Measurements from ENCODE around the gene SLC22A23.
A peak's percentile ranks its signal among the peaks of the same experiment; 100 is the strongest.

SLC22A23 gene

DNA sequence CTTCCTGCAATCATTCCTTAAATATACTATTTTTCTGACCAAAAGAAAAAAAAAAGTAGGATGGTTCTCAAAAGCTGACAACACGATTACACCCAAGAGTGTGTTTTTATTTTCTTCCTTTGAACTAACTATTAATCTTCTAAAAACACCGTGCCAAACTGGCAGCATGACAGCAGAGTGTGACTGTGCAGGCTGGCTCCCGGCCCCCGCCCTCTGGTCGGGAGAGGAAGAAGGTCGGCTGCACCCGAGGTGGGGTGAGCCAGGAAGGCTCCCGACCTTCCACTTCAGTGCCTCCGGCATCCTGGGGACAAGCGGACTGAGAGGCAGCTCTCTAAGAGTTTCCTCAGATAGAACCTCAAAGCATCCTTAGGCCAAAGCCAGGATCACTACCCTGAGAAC, 29.2 kb downstream of the SLC22A23 start:
- no peak overlapping the region for H3K27ac ChIP-seq
- H3K9me3 ChIP-seq = no peaks in the 10 kb centered on the region
- DNase-seq = peak in 1 of 2 donors; percentile 55
- TF ChIP-seq, protein P1, sequence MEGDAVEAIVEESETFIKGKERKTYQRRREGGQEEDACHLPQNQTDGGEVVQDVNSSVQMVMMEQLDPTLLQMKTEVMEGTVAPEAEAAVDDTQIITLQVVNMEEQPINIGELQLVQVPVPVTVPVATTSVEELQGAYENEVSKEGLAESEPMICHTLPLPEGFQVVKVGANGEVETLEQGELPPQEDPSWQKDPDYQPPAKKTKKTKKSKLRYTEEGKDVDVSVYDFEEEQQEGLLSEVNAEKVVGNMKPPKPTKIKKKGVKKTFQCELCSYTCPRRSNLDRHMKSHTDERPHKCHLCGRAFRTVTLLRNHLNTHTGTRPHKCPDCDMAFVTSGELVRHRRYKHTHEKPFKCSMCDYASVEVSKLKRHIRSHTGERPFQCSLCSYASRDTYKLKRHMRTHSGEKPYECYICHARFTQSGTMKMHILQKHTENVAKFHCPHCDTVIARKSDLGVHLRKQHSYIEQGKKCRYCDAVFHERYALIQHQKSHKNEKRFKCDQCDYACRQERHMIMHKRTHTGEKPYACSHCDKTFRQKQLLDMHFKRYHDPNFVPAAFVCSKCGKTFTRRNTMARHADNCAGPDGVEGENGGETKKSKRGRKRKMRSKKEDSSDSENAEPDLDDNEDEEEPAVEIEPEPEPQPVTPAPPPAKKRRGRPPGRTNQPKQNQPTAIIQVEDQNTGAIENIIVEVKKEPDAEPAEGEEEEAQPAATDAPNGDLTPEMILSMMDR (IDR thresholded peaks at IDR 0.05) = no peak
- H3K36me3 ChIP-seq = no peaks in the 10 kb centered on the region
- peaks cover 0 to 8% (median 0%) of the 10 kb centered on the region in 4 donors for H3K4me1 ChIP-seq
- intact Hi-C loops (cut with DNase I; ENCODE audit: low total_unique reads) = no loop called here
- H3K4me3 ChIP-seq = no peak overlapping the region
- H3K27me3 ChIP-seq = peaks cover 0 to 9% of the 10 kb centered on the region in 2 donors

DNA sequence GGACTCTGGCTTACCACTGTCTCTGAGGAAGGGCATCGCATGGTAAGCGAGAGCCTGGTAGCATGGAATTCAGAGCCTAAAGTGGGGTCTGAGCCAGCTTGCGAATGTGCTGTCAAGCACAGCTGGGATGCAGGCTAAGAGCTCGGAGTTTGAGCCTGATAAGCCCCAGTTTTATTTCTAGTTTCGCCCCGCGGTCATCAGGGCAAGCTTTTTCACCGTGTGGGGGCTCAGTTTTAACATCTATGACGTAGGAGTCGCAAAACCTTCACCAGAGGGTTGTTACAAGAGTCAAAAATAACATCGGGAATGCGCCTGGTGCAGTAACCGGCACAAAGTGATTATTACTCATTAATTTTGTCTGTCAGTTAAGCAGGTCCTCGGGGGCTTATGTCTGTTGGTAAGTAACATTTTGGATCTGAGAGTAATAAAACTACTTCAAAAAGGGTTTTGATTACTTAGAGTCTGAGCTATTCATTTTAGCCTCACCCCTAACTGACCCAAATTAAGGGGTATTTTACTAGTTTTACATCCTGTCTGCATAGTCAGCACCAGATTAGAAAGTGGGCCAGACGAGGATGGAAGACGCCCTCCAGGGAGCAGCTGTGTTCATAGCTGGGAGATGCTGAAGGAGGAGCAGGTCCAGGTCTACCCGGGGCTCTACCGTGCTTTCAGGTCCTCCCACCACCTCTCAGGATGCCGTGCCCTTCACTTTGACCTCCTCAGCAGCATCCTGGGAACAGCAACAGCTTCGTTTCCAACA, 29.7 kb downstream of the SLC22A23 start:
- intact Hi-C loops (cut with DNase I; ENCODE audit: low total_unique reads) = no loop called here
- Histone ChIP-seq H3K4me1 (peaks cover 0 to 8% (median 0%) of the 10 kb centered on the region in 4 donors), H3K27ac (no peak overlapping the region), H3K36me3 (no peaks in the 10 kb centered on the region), H3K9me3 (no peaks in the 10 kb centered on the region), H3K4me3 (no peak overlapping the region), H3K27me3 (peaks cover 0 to 9% of the 10 kb centered on the region in 2 donors)
- TF ChIP-seq, protein P1 (IDR thresholded peaks at IDR 0.05) = no peak
- no peak for DNase-seq

DNA sequence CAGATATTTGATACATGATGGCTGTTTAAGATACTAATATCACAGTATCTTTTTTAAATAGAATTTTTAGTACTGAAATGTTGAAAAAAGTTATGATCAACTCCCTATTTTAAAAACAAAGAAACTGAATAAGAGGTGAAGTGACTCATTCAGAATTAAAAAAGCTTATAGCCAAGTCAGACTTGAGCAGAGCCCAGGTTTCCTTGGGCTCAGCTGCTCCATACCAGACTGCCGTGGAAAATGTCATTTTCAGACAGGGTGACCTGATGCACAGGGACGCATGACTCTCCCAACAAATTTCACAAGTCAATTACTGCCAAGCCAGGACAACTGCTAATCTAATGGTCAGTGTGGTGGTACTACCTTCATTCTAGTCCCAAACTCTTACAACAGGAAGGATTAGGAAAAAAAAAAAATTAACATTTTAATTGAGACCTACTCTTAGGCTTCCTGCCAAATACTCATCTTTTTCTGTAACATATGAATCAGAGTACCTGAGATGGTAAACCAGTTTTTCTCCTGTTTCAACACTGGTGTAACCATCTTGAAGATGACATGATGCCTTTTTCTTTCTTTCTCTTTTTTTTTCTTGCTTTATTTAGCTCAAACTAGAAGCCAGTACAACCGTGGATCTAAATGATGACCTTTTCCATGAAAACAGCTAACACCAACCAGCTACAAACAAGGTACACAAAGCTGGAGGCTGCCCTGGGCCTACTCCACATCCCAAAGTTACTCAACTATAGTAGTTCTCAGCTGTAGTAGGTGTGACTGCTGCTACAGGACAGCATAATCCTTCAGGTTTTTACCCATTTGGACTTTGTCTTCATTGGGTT, 30.5 kb downstream of the SLC22A23 start:
- Histone ChIP-seq H3K36me3 (no peaks in the 10 kb centered on the region), H3K4me1 (peaks cover 0 to 8% (median 0%) of the 10 kb centered on the region in 4 donors), H3K27me3 (peaks cover 0 to 9% of the 10 kb centered on the region in 2 donors), H3K4me3 (no peak overlapping the region), H3K27ac (no peak overlapping the region), H3K9me3 (no peaks in the 10 kb centered on the region)
- intact Hi-C loops (cut with DNase I; ENCODE audit: low total_unique reads) = no loop called here
- TF ChIP-seq, protein P1 (IDR thresholded peaks at IDR 0.05) = no peak
- DNase-seq = no peak

DNA sequence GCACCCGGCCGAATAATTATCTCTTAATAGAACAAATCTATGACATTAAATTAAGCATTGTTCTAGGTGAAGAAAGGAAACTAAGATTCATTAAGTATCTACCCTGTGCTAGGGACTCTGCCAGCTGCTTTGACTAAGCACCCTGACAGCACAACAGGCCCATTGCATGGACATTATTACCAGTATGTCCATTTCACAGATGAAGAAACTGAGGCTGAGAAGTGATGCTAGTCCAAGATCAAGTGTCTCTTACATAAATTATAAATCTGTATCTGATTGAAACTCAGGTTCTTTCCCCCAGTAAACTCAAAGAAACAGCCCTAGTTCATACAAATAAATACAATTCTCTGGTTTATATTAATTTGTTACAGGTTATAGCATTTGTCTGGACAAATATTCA, 31.3 kb downstream of the SLC22A23 start:
- H3K36me3 ChIP-seq = no peaks in the 10 kb centered on the region
- H3K27me3 ChIP-seq = peaks cover 0 to 9% of the 10 kb centered on the region in 2 donors
- intact Hi-C loops (cut with DNase I; ENCODE audit: low total_unique reads) = no loop called here
- no peak for DNase-seq
- H3K4me3 ChIP-seq = no peak overlapping the region
- H3K9me3 ChIP-seq = no peaks in the 10 kb centered on the region
- no peak overlapping the region for H3K27ac ChIP-seq
- peaks cover 0 to 8% (median 0%) of the 10 kb centered on the region in 4 donors for H3K4me1 ChIP-seq
- TF ChIP-seq, protein P1 (IDR thresholded peaks at IDR 0.05) = no peak

DNA sequence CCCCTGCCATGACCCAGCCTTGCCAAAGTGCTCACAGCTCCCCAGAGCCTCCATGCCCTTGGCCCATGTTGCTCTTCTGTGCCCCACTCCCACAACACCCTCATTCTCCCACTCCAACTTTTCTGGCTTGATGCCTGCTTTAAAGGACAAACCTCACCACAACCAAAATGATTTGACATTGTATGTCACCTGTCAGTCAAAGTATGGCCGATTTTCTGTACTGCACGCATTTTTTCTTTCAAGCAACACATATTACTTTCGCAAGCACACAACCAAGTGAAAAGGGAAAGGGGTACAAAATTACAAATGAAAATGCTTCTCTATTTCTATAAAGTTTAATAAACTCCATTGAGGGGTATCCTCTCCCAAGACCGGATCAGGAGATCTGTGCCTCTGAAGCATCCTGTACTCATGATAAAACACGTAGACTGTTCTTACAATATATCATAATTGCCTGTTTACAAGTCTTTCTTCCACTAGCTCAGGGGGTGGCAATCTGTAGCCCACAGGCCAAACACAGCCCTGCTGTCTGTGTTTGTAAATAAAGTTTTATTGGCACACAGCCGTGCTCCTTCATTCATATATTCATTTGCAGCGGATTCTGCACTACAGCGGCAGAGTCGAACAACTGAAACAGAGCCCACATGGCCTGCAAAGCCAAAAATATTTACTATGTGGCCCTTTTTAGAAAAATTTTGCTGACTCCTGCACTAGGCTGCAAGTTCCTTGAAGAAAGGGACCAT, 32.5 kb downstream of the SLC22A23 start:
- H3K4me1 ChIP-seq = peaks cover 0 to 8% (median 0%) of the 10 kb centered on the region in 4 donors
- intact Hi-C loops (cut with DNase I; ENCODE audit: low total_unique reads) = no loop called here
- TF ChIP-seq, protein P1 (IDR thresholded peaks at IDR 0.05) = no peak

More for the DNA sequence above, 32.5 kb downstream of the SLC22A23 start:
- DNase-seq = no peak
- H3K27me3 ChIP-seq = peaks cover 0 to 9% of the 10 kb centered on the region in 2 donors
- H3K27ac ChIP-seq = no peak overlapping the region
- H3K4me3 ChIP-seq = no peak overlapping the region
- no peaks in the 10 kb centered on the region for H3K9me3 ChIP-seq
- no peaks in the 10 kb centered on the region for H3K36me3 ChIP-seq

Data from tibial artery (tissue), 4 donors.